T-helper 1 cell treated with Interleukin-12 subunit alpha and Interleukin-12 subunit beta and Interleukin-4 antibody, amounts not matched to agents 30 μg/mL and 1 μg/mL, for 36 hours (primary cell): Measurements from ENCODE around the gene MFSD12.
A peak's percentile ranks its signal among the peaks of the same experiment; 100 is the strongest.
"Not testable (repeated sequence)": the region's sequence is repeated elsewhere in the genome, so short reads cannot be mapped to it uniquely, and the experiment has no call there.

Experiments
- H3K27ac Mint-ChIP-seq: one replicate; pipeline ENCODE4 v1.8.0; 2021; ENCODE audit warnings: mild to moderate bottlenecking, mixed read lengths
- H3K27me3 Mint-ChIP-seq: one replicate; pipeline ENCODE4 v1.8.0; 2021; ENCODE audit warnings: low read depth, mixed read lengths
- H3K36me3 Mint-ChIP-seq: one replicate; pipeline ENCODE4 v1.8.0; 2021; ENCODE audit warnings: low read depth, mixed read lengths
- H3K4me1 Mint-ChIP-seq: one replicate; pipeline ENCODE4 v1.8.0; 2021; ENCODE audit warnings: low read depth, mixed read lengths
- H3K4me3 Mint-ChIP-seq: one replicate; pipeline ENCODE4 v1.8.0; 2021; ENCODE audit warnings: mild to moderate bottlenecking, moderate library complexity, mixed read lengths
- H3K9me3 Mint-ChIP-seq: one replicate; pipeline ENCODE4 v1.8.0; 2021; ENCODE audit warnings: mixed read lengths

Gene MFSD12

GRCh38 chr19:3575949-3576673, 18.7 kb upstream of the MFSD12 start:
- Mint-ChIP-seq H3K36me3 (peaks cover 9% of the 10 kb centered on the region), H3K4me1 (peaks cover 5% of the 10 kb centered on the region), H3K9me3 (no peaks in the 10 kb centered on the region), H3K27ac (no peak overlapping the region), H3K4me3 (no peak overlapping the region), H3K27me3 (no peaks in the 10 kb centered on the region)

GRCh38 chr19:3575260-3575741, 17.9 kb upstream of the MFSD12 start:
- no peaks in the 10 kb centered on the region for H3K9me3 Mint-ChIP-seq
- H3K27ac Mint-ChIP-seq = no peak overlapping the region
- H3K27me3 Mint-ChIP-seq = no peaks in the 10 kb centered on the region
- peaks cover 9% of the 10 kb centered on the region for H3K36me3 Mint-ChIP-seq
- no peak overlapping the region for H3K4me3 Mint-ChIP-seq
- H3K4me1 Mint-ChIP-seq = peaks cover 5% of the 10 kb centered on the region

- Mint-ChIP-seq H3K9me3 (no peaks in the 10 kb centered on the region), H3K36me3 (peaks cover 9% of the 10 kb centered on the region), H3K27me3 (no peaks in the 10 kb centered on the region), H3K27ac (peak overlapping the region; percentile 72), H3K4me1 (peaks cover 5% of the 10 kb centered on the region), H3K4me3 (peak overlapping the region; percentile 76)
Observed at GRCh38 chr19:3573858-3574637, 16.7 kb upstream of the MFSD12 start.

GRCh38 chr19:3573162-3573857, 15.9 kb upstream of the MFSD12 start:
- no peaks in the 10 kb centered on the region for H3K27me3 Mint-ChIP-seq
- H3K4me3 Mint-ChIP-seq = peak overlapping the region; percentile 76
- peaks cover 5% of the 10 kb centered on the region for H3K4me1 Mint-ChIP-seq
- H3K27ac Mint-ChIP-seq = peak overlapping the region; percentile 62
- peaks cover 9% of the 10 kb centered on the region for H3K36me3 Mint-ChIP-seq
- H3K9me3 Mint-ChIP-seq = no peaks in the 10 kb centered on the region

GRCh38 chr19:3572855-3573161, 15.4 kb upstream of the MFSD12 start, which contains the start of gene HMG20B:
HMG20B (plus strand) TSS chr19:3572944; CDS start chr19:3573310, 366 bp downstream.
- Mint-ChIP-seq H3K36me3 (peaks cover 9% of the 10 kb centered on the region), H3K4me1 (peaks cover 5% of the 10 kb centered on the region), H3K27ac (peak within 1 kb of the TSS; percentile 72), H3K9me3 (no peaks in the 10 kb centered on the region), H3K27me3 (no peaks in the 10 kb centered on the region), H3K4me3 (peak within 1 kb of the TSS; percentile 76)

- H3K4me1 Mint-ChIP-seq = peaks cover 5% of the 10 kb centered on the region
- peak overlapping the region; percentile 70 for H3K27ac Mint-ChIP-seq
- H3K4me3 Mint-ChIP-seq = peak overlapping the region; percentile 72
- peaks cover 9% of the 10 kb centered on the region for H3K36me3 Mint-ChIP-seq
- H3K27me3 Mint-ChIP-seq = no peaks in the 10 kb centered on the region
- H3K9me3 Mint-ChIP-seq = no peaks in the 10 kb centered on the region
Observed at GRCh38 chr19:3572132-3572854, 14.9 kb upstream of the MFSD12 start.

- peak overlapping the region; percentile 31 for H3K27ac Mint-ChIP-seq
- no peaks in the 10 kb centered on the region for H3K27me3 Mint-ChIP-seq
- peaks cover 9% of the 10 kb centered on the region for H3K36me3 Mint-ChIP-seq
- H3K9me3 Mint-ChIP-seq = no peaks in the 10 kb centered on the region
- H3K4me1 Mint-ChIP-seq = peaks cover 5% of the 10 kb centered on the region
- no peak overlapping the region for H3K4me3 Mint-ChIP-seq
Observed at GRCh38 chr19:3570606-3571011, 13.2 kb upstream of the MFSD12 start.

GRCh38 chr19:3570042-3570441, 12.7 kb upstream of the MFSD12 start:
- not testable (repeated sequence) for H3K4me3 Mint-ChIP-seq, H3K27ac Mint-ChIP-seq, H3K4me1 Mint-ChIP-seq, H3K36me3 Mint-ChIP-seq, H3K27me3 Mint-ChIP-seq, H3K9me3 Mint-ChIP-seq

GRCh38 chr19:3565139-3565538, 7.8 kb upstream of the MFSD12 start:
- Mint-ChIP-seq H3K27ac (no peak overlapping the region), H3K36me3 (no peaks in the 10 kb centered on the region), H3K4me1 (no peaks in the 10 kb centered on the region), H3K27me3 (no peaks in the 10 kb centered on the region), H3K4me3 (no peak overlapping the region), H3K9me3 (no peaks in the 10 kb centered on the region)

- no peaks in the 10 kb centered on the region for H3K36me3 Mint-ChIP-seq
- H3K27me3 Mint-ChIP-seq = no peaks in the 10 kb centered on the region
- H3K4me1 Mint-ChIP-seq = no peaks in the 10 kb centered on the region
- no peaks in the 10 kb centered on the region for H3K9me3 Mint-ChIP-seq
- H3K27ac Mint-ChIP-seq = no peak overlapping the region
- no peak overlapping the region for H3K4me3 Mint-ChIP-seq
Observed at GRCh38 chr19:3563709-3564524, 6.5 kb upstream of the MFSD12 start.

GRCh38 chr19:3556978-3557460, 367 bp downstream of the MFSD12 start:
- Mint-ChIP-seq H3K4me3 (peak overlapping the region; percentile 99), H3K4me1 (peaks cover 34% of the 10 kb centered on the region), H3K27me3 (no peaks in the 10 kb centered on the region), H3K27ac (peak overlapping the region; percentile 95), H3K9me3 (no peaks in the 10 kb centered on the region), H3K36me3 (peaks cover 6% of the 10 kb centered on the region)

- peaks cover 6% of the 10 kb centered on the region for H3K36me3 Mint-ChIP-seq
- H3K27ac Mint-ChIP-seq = peak overlapping the region; percentile 95
- H3K4me1 Mint-ChIP-seq = peaks cover 34% of the 10 kb centered on the region
- peak overlapping the region; percentile 99 for H3K4me3 Mint-ChIP-seq
- H3K9me3 Mint-ChIP-seq = no peaks in the 10 kb centered on the region
- no peaks in the 10 kb centered on the region for H3K27me3 Mint-ChIP-seq
Observed at GRCh38 chr19:3556423-3556977, 886 bp downstream of the MFSD12 start.
